Mononuclear cell (primary cell): ENCODE results near the gene ERBB4. TPM values are rescaled to one million over a fixed set of nuclear protein-coding genes. Genes with fewer than 3 reads are reported as not detected.
"Not testable (repeated sequence)": the region's sequence is repeated elsewhere in the genome, so short reads cannot be mapped to it uniquely, and the experiment has no call there.

Source experiments
- H3K27me3 ChIP-seq: 2 replicates; pipeline ENCODE4 v1.6.0; 2011; ENCODE audit warnings: low read length, control low read depth; ENCODE audit not compliant: insufficient read depth
- H3K4me1 ChIP-seq: 2 replicates; pipeline ENCODE4 v1.5.1; 2011; ENCODE audit warnings: mild to moderate bottlenecking, low read length, control low read depth; ENCODE audit not compliant: insufficient read depth
- H3K4me3 ChIP-seq: 2 replicates; pipeline ENCODE4 v1.5.1; 2011; ENCODE audit warnings: mild to moderate bottlenecking, low read length, moderate library complexity
- H3K9me3 ChIP-seq: 2 replicates; pipeline ENCODE4 v1.5.1; 2011; ENCODE audit warnings: low read depth, mild to moderate bottlenecking, control low read depth, low read length
- total RNA-seq: library from RNA; depleted of rRNA; stranded (reverse); fragments of >200 nt; gene quantifications from one replicate; pipeline ENCODE4 v1.2.3, GENCODE V29; 2012

Gene ERBB4
- total RNA-seq, 1 donor, result not detected

DNA sequence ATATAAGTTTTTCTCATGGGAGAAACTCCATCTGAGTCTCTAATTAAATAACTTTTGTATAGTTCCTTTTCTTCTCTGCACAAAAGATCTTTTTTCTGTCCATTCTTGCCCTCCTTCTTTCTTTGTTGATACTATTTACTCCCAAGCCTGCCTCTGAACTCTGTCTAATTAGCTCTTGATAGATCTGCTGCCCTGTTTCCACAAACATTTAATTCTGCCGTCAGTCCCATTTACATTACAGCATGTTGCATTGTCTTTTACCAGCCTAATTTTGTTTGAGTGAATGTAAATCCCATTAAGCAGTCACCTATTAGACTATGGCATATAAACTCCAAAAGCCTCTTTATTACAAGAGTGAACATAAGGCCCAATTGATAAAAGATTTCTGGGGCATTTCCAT, 254.4 kb downstream of the ERBB4 start:
- no peak overlapping the region for H3K4me3 ChIP-seq
- H3K4me1 ChIP-seq, result no peaks in the 10 kb centered on the region
- no peaks in the 10 kb centered on the region for H3K27me3 ChIP-seq
- H3K9me3 ChIP-seq, result no peaks in the 10 kb centered on the region

DNA sequence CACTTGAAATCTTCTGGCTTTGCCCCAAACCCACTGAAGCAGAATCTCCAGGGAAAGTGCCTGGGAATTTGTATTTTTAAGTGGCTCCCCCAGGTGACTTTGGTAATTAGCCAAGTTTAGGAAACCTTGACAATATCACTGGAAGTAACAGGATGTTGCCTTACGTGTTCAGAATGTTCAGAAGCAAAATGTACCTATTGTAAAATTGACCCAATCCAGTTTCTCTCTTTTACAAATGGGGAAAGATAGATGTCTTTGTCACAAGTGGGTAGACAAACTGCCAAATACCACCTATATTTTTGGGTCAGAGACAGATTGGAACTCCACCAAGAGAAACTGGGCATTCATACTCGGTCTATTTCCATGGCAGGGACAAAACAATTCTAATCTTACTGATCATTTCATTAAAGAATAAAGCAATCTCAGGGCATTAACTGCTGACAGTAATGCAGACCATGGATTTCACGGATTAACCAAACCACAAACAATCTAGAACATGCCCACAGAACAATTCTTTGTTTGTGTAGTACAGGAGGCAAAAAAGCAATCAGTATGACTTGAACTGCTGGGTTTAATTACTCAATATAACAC, 255.8 kb downstream of the ERBB4 start:
- H3K9me3 ChIP-seq, result no peaks in the 10 kb centered on the region
- H3K4me3 ChIP-seq, result no peak overlapping the region
- H3K4me1 ChIP-seq, result no peaks in the 10 kb centered on the region
- no peaks in the 10 kb centered on the region for H3K27me3 ChIP-seq

DNA sequence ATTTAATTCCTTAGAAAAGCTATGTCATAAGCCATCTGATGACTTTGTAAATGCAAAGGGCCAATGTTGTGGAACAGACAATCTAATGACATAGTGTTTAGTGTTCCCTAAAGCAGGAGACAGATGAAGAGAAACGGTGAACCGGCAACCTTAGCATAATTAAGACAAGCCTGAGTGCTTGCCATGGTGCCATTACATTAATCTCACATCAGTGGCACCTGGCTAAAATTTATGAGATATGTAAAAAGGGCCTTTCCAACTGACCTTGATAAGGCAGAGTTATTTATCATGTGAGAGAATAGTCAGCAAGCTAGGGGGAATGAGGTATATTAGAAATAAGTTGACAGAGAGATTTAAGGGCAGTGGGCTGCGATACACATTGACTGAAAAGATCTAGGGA, 261.8 kb downstream of the ERBB4 start:
- H3K9me3 ChIP-seq, result no peaks in the 10 kb centered on the region
- H3K4me1 ChIP-seq, result no peaks in the 10 kb centered on the region
- H3K27me3 ChIP-seq, result no peaks in the 10 kb centered on the region
- no peak overlapping the region for H3K4me3 ChIP-seq

DNA sequence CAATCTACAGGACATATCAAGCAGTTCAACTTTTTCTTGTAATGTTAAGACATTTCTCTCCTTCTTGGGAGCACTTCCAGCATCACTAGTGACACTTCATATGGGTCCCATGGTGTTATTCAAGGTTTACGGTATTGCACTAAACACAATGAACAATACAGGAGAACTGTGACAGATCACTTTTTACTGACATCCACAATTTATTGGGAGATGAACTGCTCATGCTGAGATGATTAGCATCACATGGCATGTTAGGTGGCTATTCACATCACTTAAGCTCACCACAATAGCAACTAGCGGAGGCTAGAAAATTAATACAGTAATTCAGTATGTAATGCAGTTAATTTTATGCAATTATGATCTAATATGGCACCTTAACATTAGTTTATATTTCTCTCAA, 264.4 kb downstream of the ERBB4 start:
- H3K4me3 ChIP-seq, result no peak overlapping the region
- H3K4me1 ChIP-seq, result no peaks in the 10 kb centered on the region
- H3K9me3 ChIP-seq, result no peaks in the 10 kb centered on the region
- no peaks in the 10 kb centered on the region for H3K27me3 ChIP-seq

DNA sequence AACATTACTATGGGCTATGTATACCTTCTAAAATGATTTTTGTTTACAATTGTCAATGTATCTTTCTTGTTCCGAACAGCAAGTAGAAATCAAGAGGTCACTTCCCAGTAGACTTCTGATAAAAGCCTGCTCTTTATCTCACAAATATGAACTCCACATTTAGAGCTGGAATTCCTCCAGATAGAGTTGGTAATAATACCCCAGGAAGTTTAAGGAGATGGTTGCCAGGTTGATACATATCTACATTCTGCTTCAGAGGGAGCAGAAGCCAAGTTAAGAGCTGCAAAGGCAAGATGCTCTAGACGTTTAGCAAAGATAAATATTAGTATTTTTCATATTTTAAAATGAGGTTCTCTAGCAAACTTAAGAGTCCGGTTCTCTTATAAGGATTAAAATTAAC, 267.0 kb downstream of the ERBB4 start:
- Histone ChIP-seq H3K9me3 (no peaks in the 10 kb centered on the region), H3K4me1 (no peaks in the 10 kb centered on the region), H3K27me3 (no peaks in the 10 kb centered on the region), H3K4me3 (no peak overlapping the region)

DNA sequence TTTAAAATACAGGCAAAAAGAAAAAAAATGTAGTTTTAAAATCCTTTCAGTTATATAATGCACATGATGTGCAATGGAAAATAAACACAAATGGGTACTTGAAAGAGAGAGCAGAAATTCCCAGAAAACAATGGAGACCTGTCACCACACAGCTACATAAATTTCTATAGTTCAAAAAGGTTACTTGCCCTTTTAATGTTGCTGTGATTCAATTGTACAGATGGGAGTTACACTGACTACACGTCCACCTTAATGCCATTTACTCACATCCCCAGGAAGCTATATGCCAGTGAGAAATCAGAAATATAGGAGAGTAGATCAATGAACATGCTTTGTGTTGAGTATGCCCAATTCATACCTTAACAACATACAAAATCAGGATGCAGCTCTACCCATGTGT, 269.6 kb downstream of the ERBB4 start:
- H3K27me3 ChIP-seq, result no peaks in the 10 kb centered on the region
- H3K4me1 ChIP-seq, result no peaks in the 10 kb centered on the region
- no peak overlapping the region for H3K4me3 ChIP-seq
- H3K9me3 ChIP-seq, result no peaks in the 10 kb centered on the region

DNA sequence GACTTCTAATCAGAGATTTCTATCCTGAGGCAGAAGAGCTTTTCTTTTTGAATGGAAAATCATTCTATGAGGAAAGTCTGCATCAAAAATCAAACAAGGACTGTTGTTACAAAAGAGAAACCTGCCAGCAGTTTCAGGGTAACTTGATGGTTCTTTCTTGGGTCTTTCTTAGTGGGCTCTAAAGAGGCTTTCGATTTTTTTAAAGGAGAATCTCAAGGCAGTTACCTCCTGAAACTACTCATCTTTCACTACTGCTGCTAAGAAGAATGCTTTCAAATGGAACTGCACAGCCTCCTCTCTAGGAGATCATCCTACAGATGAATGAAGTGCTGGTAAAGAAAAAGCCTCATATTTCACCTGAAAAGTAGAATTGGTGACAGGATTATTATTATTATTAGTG, 272.3 kb downstream of the ERBB4 start:
- Histone ChIP-seq H3K4me1 (no peaks in the 10 kb centered on the region), H3K27me3 (no peaks in the 10 kb centered on the region), H3K4me3 (no peak overlapping the region), H3K9me3 (no peaks in the 10 kb centered on the region)

DNA sequence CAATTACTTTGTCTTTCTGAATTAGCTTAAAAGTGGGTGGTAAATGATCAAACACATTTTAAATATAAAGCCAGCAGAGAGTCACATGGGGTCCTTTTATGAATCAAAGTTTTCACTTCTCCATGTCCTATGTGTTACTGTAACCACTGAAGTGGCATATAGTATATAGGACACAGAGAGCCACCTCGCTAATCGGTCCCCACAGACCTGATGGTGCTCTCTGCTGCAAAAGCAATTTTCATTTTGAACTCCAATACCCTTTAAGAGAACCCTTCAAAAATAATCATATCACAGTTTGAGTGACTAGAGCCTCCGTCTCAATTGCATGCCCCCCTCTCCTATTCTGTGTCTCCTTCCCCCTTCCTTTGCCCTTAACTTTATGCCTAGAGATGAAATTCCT, 272.8 kb downstream of the ERBB4 start:
- no peaks in the 10 kb centered on the region for H3K9me3 ChIP-seq
- H3K27me3 ChIP-seq, result no peaks in the 10 kb centered on the region
- no peaks in the 10 kb centered on the region for H3K4me1 ChIP-seq
- no peak overlapping the region for H3K4me3 ChIP-seq

DNA sequence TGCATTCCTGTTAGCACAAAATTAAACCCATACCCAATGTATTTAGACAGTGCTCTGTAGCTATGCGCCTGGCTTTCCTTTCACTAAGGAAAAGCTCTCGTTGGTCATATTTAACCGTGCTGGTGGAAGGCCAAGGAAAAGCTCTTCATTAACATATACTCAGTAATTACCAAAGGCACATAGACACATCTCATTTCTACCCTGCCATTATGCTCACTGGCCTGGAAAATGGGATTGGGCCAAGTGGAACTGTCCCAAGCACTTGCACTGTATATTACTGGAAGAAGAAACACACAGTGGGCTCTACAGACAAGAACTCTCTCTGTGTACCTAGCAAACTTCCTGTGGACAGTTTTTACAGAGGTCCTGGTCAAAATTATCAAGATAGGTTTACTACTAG, 274.4 kb downstream of the ERBB4 start:
- Histone ChIP-seq H3K4me3 (no peak overlapping the region), H3K9me3 (no peaks in the 10 kb centered on the region), H3K27me3 (no peaks in the 10 kb centered on the region), H3K4me1 (no peaks in the 10 kb centered on the region)

DNA sequence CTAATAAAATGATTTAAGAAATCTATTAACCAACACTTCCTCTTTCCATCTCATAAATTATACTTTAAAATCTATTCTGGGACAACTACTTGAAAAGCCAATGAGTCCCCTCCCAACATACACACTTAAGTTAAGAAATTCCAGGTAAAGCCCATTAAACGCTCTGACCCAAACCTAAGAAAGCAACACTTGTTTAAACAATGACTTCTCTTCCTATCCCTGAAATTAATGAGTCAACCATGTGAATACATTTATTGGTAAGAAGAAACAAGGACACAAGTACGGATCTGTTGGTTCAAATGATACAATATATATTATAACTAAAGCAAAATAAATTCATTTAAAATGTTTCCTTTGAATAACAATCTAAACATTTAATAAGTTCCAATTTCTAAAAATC, 279.4 kb downstream of the ERBB4 start:
- H3K27me3 ChIP-seq, result no peaks in the 10 kb centered on the region

DNA sequence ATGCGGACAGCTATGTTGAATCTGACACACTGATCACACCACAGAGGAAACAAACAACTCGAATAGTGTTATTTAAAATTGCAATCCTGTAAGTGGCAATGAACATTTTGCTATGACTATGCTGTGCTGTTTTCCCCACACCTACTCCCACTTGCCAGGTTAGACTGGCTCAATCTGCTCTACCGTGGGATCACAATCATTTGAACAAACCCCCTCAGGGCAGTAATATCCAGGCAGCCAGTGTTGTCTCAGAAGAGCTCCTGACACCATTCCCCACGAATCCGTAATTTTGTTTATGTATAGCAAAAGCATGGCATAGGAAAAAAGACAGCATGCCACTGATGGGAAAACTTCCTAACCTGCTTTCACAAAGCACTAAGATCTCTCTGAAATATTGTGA, 284.3 kb downstream of the ERBB4 start:
- no peaks in the 10 kb centered on the region for H3K4me1 ChIP-seq
- H3K27me3 ChIP-seq, result no peaks in the 10 kb centered on the region
- no peak overlapping the region for H3K4me3 ChIP-seq
- no peaks in the 10 kb centered on the region for H3K9me3 ChIP-seq

More for the DNA sequence above, 279.4 kb downstream of the ERBB4 start:
- H3K9me3 ChIP-seq, result no peaks in the 10 kb centered on the region
- H3K4me1 ChIP-seq, result no peaks in the 10 kb centered on the region
- no peak overlapping the region for H3K4me3 ChIP-seq

DNA sequence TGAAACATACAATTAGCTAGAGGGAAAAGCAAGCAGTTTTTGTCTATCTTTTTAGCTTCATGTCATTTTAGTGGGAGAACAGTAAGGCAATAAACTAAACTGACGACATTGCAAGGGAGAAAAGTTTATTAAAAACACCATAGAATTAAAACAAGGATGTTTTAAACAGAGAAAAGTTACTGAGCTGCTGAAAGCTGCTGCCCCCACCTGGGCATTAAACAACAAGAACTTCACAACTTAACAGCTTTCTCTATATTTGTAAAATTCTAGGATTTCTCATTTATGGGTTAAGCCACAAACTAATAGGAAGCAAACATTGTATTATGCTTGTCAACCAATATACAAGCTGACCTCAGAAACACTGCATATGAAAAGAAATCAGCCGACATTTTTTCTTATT, 289.2 kb downstream of the ERBB4 start:
- Histone ChIP-seq H3K4me3 (no peak overlapping the region), H3K9me3 (no peaks in the 10 kb centered on the region), H3K4me1 (no peaks in the 10 kb centered on the region)

DNA sequence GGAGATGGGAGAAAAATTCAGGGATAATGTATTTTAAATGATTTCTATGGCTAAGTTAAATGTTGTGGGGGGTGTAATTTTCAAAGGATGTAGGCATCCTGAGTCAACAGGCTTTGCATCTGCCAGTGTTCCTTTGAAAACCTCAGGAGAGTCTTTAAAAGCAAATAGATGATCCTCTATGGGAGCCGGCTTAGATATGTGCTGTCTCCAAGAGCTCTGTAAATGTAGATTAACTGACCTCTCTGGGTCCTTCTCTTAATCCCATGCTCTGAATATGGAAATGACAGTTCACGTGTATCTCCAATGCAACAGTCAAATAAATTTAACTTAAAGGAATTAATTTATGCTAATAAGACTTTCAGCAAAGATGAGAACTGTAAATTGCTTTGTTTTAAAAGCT, 292.7 kb downstream of the ERBB4 start:
- H3K27me3 ChIP-seq, result no peaks in the 10 kb centered on the region
- no peaks in the 10 kb centered on the region for H3K4me1 ChIP-seq
- H3K9me3 ChIP-seq, result no peaks in the 10 kb centered on the region
- H3K4me3 ChIP-seq, result no peak overlapping the region

More for the DNA sequence above, 289.2 kb downstream of the ERBB4 start:
- no peaks in the 10 kb centered on the region for H3K27me3 ChIP-seq

DNA sequence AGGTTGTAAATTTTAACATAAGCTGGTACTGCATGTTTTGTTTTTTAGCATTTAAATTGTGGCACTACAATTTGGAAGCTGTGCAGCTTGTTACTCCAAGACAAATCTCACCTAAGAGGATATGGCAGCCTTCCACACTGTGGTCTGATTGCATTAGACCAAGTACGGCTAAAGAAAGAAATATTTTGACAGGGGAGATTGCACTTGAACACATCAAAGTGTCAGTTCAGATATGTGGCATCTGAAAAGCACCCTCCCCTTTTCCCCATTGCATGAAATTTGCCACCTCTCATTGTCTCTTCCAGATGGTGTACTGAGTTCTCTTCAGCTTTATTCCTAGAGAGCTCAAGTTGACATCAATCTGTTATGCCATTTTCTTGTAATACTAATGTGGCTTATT, 295.9 kb downstream of the ERBB4 start:
- Histone ChIP-seq H3K4me1 (no peaks in the 10 kb centered on the region), H3K9me3 (no peaks in the 10 kb centered on the region), H3K27me3 (no peaks in the 10 kb centered on the region), H3K4me3 (no peak overlapping the region)

DNA sequence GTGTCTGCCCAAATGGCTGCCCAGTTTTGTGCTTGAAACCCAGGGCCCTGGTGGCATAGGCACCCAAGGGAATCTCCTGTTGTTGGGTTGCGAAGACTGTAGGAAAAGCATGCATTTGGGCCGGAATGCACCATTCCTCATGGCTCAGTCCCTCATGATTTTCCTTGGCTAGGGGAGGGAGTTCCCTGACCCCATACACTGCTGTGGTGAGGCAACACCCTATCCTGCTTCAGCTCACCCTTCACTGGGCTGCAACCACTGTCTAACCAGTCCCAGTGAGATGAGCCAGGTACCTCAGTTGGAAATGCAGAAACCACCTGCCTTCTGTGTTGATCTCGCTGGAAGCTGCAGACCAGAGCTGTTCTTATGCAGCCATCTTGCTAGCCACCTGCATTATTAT, 300.4 kb downstream of the ERBB4 start:
- not testable (repeated sequence) for H3K4me1 ChIP-seq, H3K9me3 ChIP-seq, H3K4me3 ChIP-seq, H3K27me3 ChIP-seq

DNA sequence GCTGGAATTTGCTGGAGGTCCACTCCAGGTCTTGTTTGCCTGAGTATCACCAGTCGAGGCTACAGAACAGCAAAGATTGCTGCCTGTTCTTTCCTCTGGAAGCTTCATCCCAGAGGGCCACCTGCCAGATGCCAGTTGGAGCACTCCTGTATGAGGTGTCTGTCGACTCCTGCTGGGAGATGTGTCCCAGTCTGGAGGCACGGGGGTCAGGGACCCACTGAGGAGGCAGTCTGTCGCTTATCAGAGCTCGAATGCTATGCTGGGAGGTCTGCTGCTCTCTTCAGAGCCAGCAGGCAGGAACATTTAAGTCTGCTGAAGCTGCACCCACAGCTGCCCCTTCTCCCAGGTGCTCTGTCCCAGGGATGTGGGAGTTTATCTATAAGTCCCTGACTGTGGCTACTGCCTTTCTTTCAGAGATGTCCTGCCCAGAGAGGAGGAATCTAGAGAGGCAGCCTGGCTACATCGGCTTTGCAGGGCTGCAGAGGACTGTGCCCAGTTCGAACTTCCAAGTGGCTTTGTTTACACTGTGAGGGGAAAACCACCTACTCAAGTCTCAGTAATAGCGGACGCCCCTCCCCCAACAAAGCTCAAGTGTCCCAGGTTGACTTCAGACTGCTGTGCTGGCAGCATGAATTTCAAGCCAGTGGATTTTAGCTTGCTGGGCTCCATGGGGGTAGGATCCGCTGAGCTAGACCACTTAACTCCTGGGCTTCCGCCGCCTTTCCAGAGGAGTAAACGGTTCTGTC, 301.1 kb downstream of the ERBB4 start:
- no peaks in the 10 kb centered on the region for H3K27me3 ChIP-seq
- H3K4me3 ChIP-seq, result no peak overlapping the region
- no peaks in the 10 kb centered on the region for H3K4me1 ChIP-seq
- H3K9me3 ChIP-seq, result no peaks in the 10 kb centered on the region
